WTC11 (cell line): ENCODE measurements around the gene SNPH. TPM values are rescaled to one million over a fixed set of nuclear protein-coding genes. Genes with fewer than 3 reads are reported as not detected.

Source experiments
- ATAC-seq: fragments of 200-7000 bp; cut with Tn5 transposase; 2 replicates; pipeline ENCODE4 v1.10.0; 2021; ENCODE audit warnings: mild to moderate bottlenecking, moderate library complexity
- CTCF ChIA-PET: fragments of 300-600 bp; sonication (Branson Sonifier 250); formaldehyde crosslinking; loops from one replicate; lab custom pipeline; 2021; ENCODE audit warnings: antibody characterized with exemption; lab: Charles Lee
- POLR2A ChIA-PET: fragments of 350-600 bp; sonication (Branson Sonifier 250); formaldehyde crosslinking; loops from one replicate; lab custom pipeline; 2021; ENCODE audit warnings: antibody characterized with exemption; lab: Charles Lee
- DNase-seq: peaks from one replicate; pipeline ENCODE4 v3.0.0; 2021; ENCODE audit warnings: low spot score
- H3K27ac Mint-ChIP-seq: 2 replicates; pipeline ENCODE4 v1.8.0; 2021; ENCODE audit warnings: mixed read lengths
- H3K27me3 Mint-ChIP-seq: 2 replicates; pipeline ENCODE4 v1.8.0; 2021; ENCODE audit warnings: low read depth, mild to moderate bottlenecking, moderate library complexity, mixed read lengths
- H3K36me3 Mint-ChIP-seq: 2 replicates; pipeline ENCODE4 v1.8.0; 2021; ENCODE audit warnings: mixed read lengths
- H3K4me1 Mint-ChIP-seq: 2 replicates; pipeline ENCODE4 v1.8.0; 2022; ENCODE audit warnings: mixed read lengths
- H3K4me3 Mint-ChIP-seq: 2 replicates; pipeline ENCODE4 v1.8.0; 2021; ENCODE audit warnings: mild to moderate bottlenecking, moderate library complexity, mixed read lengths
- H3K9me3 Mint-ChIP-seq: 2 replicates; pipeline ENCODE4 v1.8.0; 2021; ENCODE audit warnings: mixed read lengths
- ATF1 ChIP-seq: sonication (generic); formaldehyde crosslinking; IDR thresholded peaks from 2 replicates; pipeline ENCODE4 v1.8.1; 2023; ENCODE audit warnings: mild to moderate bottlenecking, moderate library complexity, missing genetic modification reagents
- CBFB ChIP-seq: sonication (generic); formaldehyde crosslinking; IDR thresholded peaks from 2 replicates; pipeline ENCODE4 v1.8.1; 2022; ENCODE audit warnings: mild to moderate bottlenecking, low read depth, missing genetic modification reagents
- E2F4 ChIP-seq: sonication (generic); formaldehyde crosslinking; IDR thresholded peaks from 2 replicates; pipeline ENCODE4 v1.8.1; 2022; ENCODE audit warnings: low read depth, mild to moderate bottlenecking, moderate library complexity, missing genetic modification reagents, borderline replicate concordance
- HMGA2 ChIP-seq: fragments of 250-450 bp; sonication (Bioruptor Pico); IDR thresholded peaks from 2 replicates; pipeline ENCODE4 v1.4.0; 2021; ENCODE audit warnings: mild to moderate bottlenecking, moderate library complexity
- JAZF1 ChIP-seq: fragments of 250-450 bp; sonication (Bioruptor Pico); IDR thresholded peaks from 2 replicates; pipeline ENCODE4 v1.9.0; 2021; ENCODE audit warnings: moderate library complexity, mild to moderate bottlenecking, inconsistent platforms
- JUN ChIP-seq: sonication (generic); formaldehyde crosslinking; IDR thresholded peaks from 2 replicates; pipeline ENCODE4 v1.8.0; 2023; ENCODE audit warnings: mild to moderate bottlenecking, missing genetic modification reagents
- MXD4 ChIP-seq: fragments of 250-450 bp; sonication (Bioruptor Pico); IDR thresholded peaks from 2 replicates; pipeline ENCODE4 v1.8.0; 2021; ENCODE audit warnings: mild to moderate bottlenecking, moderate library complexity, borderline replicate concordance
- NFATC4 ChIP-seq: fragments of 250-450 bp; sonication (Bioruptor Pico); IDR thresholded peaks from 2 replicates; pipeline ENCODE4 v1.9.0; 2021; ENCODE audit warnings: mild to moderate bottlenecking
- PRDM15 ChIP-seq: sonication (generic); formaldehyde crosslinking; IDR thresholded peaks from 2 replicates; pipeline ENCODE4 v1.8.0; 2022; ENCODE audit warnings: missing genetic modification reagents
- RELA ChIP-seq: sonication (generic); formaldehyde crosslinking; IDR thresholded peaks from 2 replicates; pipeline ENCODE4 v1.8.1; 2022; ENCODE audit warnings: missing genetic modification reagents, mild to moderate bottlenecking, borderline replicate concordance
- TCF7 ChIP-seq: sonication (generic); formaldehyde crosslinking; IDR thresholded peaks from 2 replicates; pipeline ENCODE4 v1.8.0; 2022; ENCODE audit warnings: mild to moderate bottlenecking, low read depth, missing genetic modification reagents, moderate library complexity
- TP53 ChIP-seq: sonication (generic); formaldehyde crosslinking; IDR thresholded peaks from 2 replicates; pipeline ENCODE4 v1.8.1; 2023; ENCODE audit warnings: mild to moderate bottlenecking, missing genetic modification reagents
- USF1 ChIP-seq: sonication (generic); formaldehyde crosslinking; IDR thresholded peaks from 2 replicates; pipeline ENCODE4 v1.8.0; 2022; ENCODE audit warnings: mild to moderate bottlenecking, missing genetic modification reagents
- ZBTB21 ChIP-seq: sonication (generic); formaldehyde crosslinking; IDR thresholded peaks from 2 replicates; pipeline ENCODE4 v1.8.1; 2023; ENCODE audit warnings: mild to moderate bottlenecking, missing genetic modification reagents, borderline replicate concordance
- ZBTB43 ChIP-seq: sonication (generic); formaldehyde crosslinking; IDR thresholded peaks from 2 replicates; pipeline ENCODE4 v1.8.1; 2023; ENCODE audit warnings: mild to moderate bottlenecking, missing genetic modification reagents
- ZNF219 ChIP-seq: sonication (generic); formaldehyde crosslinking; IDR thresholded peaks from 2 replicates; pipeline ENCODE4 v1.8.0; 2023; ENCODE audit warnings: missing genetic modification reagents, mild to moderate bottlenecking, borderline replicate concordance
- ZNF317 ChIP-seq: sonication (generic); formaldehyde crosslinking; IDR thresholded peaks from 2 replicates; pipeline ENCODE4 v1.8.1; 2023; ENCODE audit warnings: low read depth, mild to moderate bottlenecking, moderate library complexity, missing genetic modification reagents, borderline replicate concordance
- total RNA-seq: library from RNA; stranded (reverse); gene quantifications from 3 replicates; pipeline ENCODE4 v1.2.3, GENCODE V29; 2021

The SNPH gene
- total RNA-seq, 1 experiment from 2014 or later: 3.5 TPM

GRCh38 chr20:1287306-1287705, 21.2 kb downstream of the SNPH start:
- Mint-ChIP-seq H3K4me1 (no peaks in the 10 kb centered on the region), H3K36me3 (no peaks in the 10 kb centered on the region), H3K27me3 (no peaks in the 10 kb centered on the region), H3K9me3 (no peaks in the 10 kb centered on the region), H3K27ac (no peak overlapping the region), H3K4me3 (no peak overlapping the region)
- no peak for TF ChIP-seq TP53 (CRISPR knock-in tag)
- ATAC-seq (no peak), DNase-seq (no peak)
- ChIA-PET POLR2A (no interaction called here), CTCF (interaction anchor here (0.7 to 1.5 kb wide), 2 partner anchors 12 to 17 kb away, joined by 3 to 4 read pairs; no protein-coding TSS in a partner anchor)

- DNase-seq (no peak), ATAC-seq (no peak)
- POLR2A ChIA-PET: no interaction called here
- Mint-ChIP-seq H3K4me1 (no peaks in the 10 kb centered on the region), H3K27ac (no peak overlapping the region), H3K4me3 (no peak overlapping the region), H3K27me3 (no peaks in the 10 kb centered on the region), H3K9me3 (no peaks in the 10 kb centered on the region), H3K36me3 (no peaks in the 10 kb centered on the region)
- TF ChIP-seq E2F4 (CRISPR knock-in tag) (no peak), ZNF219 (no peak), RELA (CRISPR knock-in tag) (no peak), MXD4 (CRISPR knock-in tag) (no peak), TCF7 (CRISPR knock-in tag) (no peak), ATF1 (CRISPR knock-in tag) (no peak), JUN (CRISPR knock-in tag) (no peak), ZBTB21 (CRISPR knock-in tag) (no peak), PRDM15 (CRISPR knock-in tag) (no peak), ZNF317 (CRISPR knock-in tag) (no peak), USF1 (CRISPR knock-in tag) (no peak), CBFB (CRISPR knock-in tag) (no peak), NFATC4 (CRISPR knock-in tag) (no peak), JAZF1 (CRISPR knock-in tag) (no peak), HMGA2 (no peak), ZBTB43 (no peak)
- CTCF ChIA-PET: interaction anchor here (0.7 to 1.5 kb wide), 2 partner anchors 12 to 17 kb away, joined by 3 to 4 read pairs; no protein-coding TSS in a partner anchor
Observed at GRCh38 chr20:1287787-1288569, 21.9 kb downstream of the SNPH start.
